Neural progenitor cell (in vitro differentiated cells): Measurements from ENCODE around the gene LY86. TPM values are rescaled to one million over a fixed set of nuclear protein-coding genes. Genes with fewer than 3 reads are reported as not detected.

Experiments used
- DNase-seq: peaks from one replicate; pipeline ENCODE4 v3.0.0-alpha.2; 2016; ENCODE audit warnings: low spot score
- H2AFZ ChIP-seq: fragments of 200-600 bp; sonication (generic); replicated peaks from 2 replicates; pipeline ENCODE4 v1.6.1; 2016; ENCODE audit warnings: antibody characterized with exemption
- H3F3A ChIP-seq: fragments of 200-600 bp; sonication (generic); 2 replicates; pipeline ENCODE4 v1.6.1; 2016; ENCODE audit warnings: antibody characterized with exemption, low read depth
- H3K27ac ChIP-seq: fragments of 200-600 bp; sonication (generic); 2 replicates; pipeline ENCODE4 v1.5.1; 2016; ENCODE audit warnings: mild to moderate bottlenecking
- H3K27me3 ChIP-seq: fragments of 200-600 bp; sonication (generic); 2 replicates; pipeline ENCODE4 v1.6.1; 2016; ENCODE audit warnings: mild to moderate bottlenecking, moderate library complexity
- H3K36me3 ChIP-seq: fragments of 200-600 bp; sonication (generic); 2 replicates; pipeline ENCODE4 v1.5.1; 2016
- H3K4me1 ChIP-seq: fragments of 200-600 bp; sonication (generic); 2 replicates; pipeline ENCODE4 v1.6.1; 2016; ENCODE audit warnings: mixed run types
- H3K4me2 ChIP-seq: fragments of 200-600 bp; sonication (generic); 2 replicates; pipeline ENCODE4 v1.6.1; 2016
- H3K4me3 ChIP-seq: fragments of 200-600 bp; sonication (generic); 2 replicates; pipeline ENCODE4 v1.5.1; 2016
- H3K79me2 ChIP-seq: fragments of 200-600 bp; sonication (generic); 2 replicates; pipeline ENCODE4 v1.6.1; 2016; ENCODE audit warnings: low read depth
- H3K9ac ChIP-seq: fragments of 200-600 bp; sonication (generic); 2 replicates; pipeline ENCODE4 v1.6.1; 2016
- H3K9me3 ChIP-seq: fragments of 200-600 bp; sonication (generic); 2 replicates; pipeline ENCODE4 v1.5.1; 2016; ENCODE audit warnings: low read depth
- H4K20me1 ChIP-seq: fragments of 200-600 bp; sonication (generic); 2 replicates; pipeline ENCODE4 v1.6.1; 2016; ENCODE audit warnings: low read depth
- H3K27ac Mint-ChIP-seq: 3 replicates; pipeline ENCODE4 v1.8.0; 2021; ENCODE audit warnings: mixed read lengths
- H3K27me3 Mint-ChIP-seq: 2 replicates; pipeline ENCODE4 v1.8.0; 2022; ENCODE audit warnings: low read depth, mild to moderate bottlenecking, inconsistent platforms, moderate library complexity, mixed read lengths; ENCODE audit not compliant: insufficient read depth
- H3K36me3 Mint-ChIP-seq: 3 replicates; pipeline ENCODE4 v1.8.0; 2021; ENCODE audit warnings: mixed read lengths
- H3K4me1 Mint-ChIP-seq: 3 replicates; pipeline ENCODE4 v1.8.0; 2021; ENCODE audit warnings: mixed read lengths
- H3K4me3 Mint-ChIP-seq: 3 replicates; pipeline ENCODE4 v1.8.0; 2021; ENCODE audit warnings: mild to moderate bottlenecking, moderate library complexity, mixed read lengths
- H3K9me3 Mint-ChIP-seq: 3 replicates; pipeline ENCODE4 v1.8.0; 2020; ENCODE audit warnings: mixed read lengths
- CTCF ChIP-seq: fragments of 200-600 bp; sonication (generic); IDR thresholded peaks from 2 replicates; pipeline ENCODE4 v1.5.1; 2017; ENCODE audit warnings: antibody characterized with exemption, mild to moderate bottlenecking
- EZH2 ChIP-seq: fragments of 200-600 bp; sonication (generic); IDR thresholded peaks from 2 replicates; pipeline ENCODE4 v1.6.1; 2017; ENCODE audit warnings: antibody characterized with exemption, mild to moderate bottlenecking, moderate library complexity
- EZH2phosphoT487 ChIP-seq: fragments of 200-600 bp; sonication (generic); IDR thresholded peaks from 2 replicates; pipeline ENCODE4 v1.6.1; 2017; ENCODE audit warnings: antibody characterized with exemption
- total RNA-seq: library from RNA; depleted of rRNA; stranded (reverse); fragments of >200 nt; gene quantifications from 2 replicates; pipeline ENCODE4 v1.2.3, GENCODE V29; 2015; ENCODE audit warnings: low replicate concordance

The LY86 gene
- total RNA-seq, 1 donor from 2014 or later = not detected

- H3K4me1 Mint-ChIP-seq = no peaks in the 10 kb centered on the region
- no peak for TF ChIP-seq EZH2phosphoT487
- TF ChIP-seq CTCF = no peak
These were observed 8.2 kb upstream of the LY86 start for GRCh38 chr6:6580225-6580856.

GRCh38 chr6:6581054-6581453, 7.5 kb upstream of the LY86 start:
- Histone ChIP-seq H3K79me2 (no peaks in the 10 kb centered on the region), H3K9ac (no peak overlapping the region), H2AFZ (no peak overlapping the region), H3K36me3 (no peaks in the 10 kb centered on the region), H3K4me1 (no peaks in the 10 kb centered on the region), H3K4me2 (no peak overlapping the region), H4K20me1 (no peaks in the 10 kb centered on the region), H3K27ac (no peak overlapping the region), H3F3A (no peaks in the 10 kb centered on the region), H3K4me3 (no peak overlapping the region), H3K9me3 (no peaks in the 10 kb centered on the region), H3K27me3 (no peaks in the 10 kb centered on the region)
- no peaks in the 10 kb centered on the region for H3K4me1 Mint-ChIP-seq
- no peaks in the 10 kb centered on the region for H3K36me3 Mint-ChIP-seq
- no peak overlapping the region for H3K4me3 Mint-ChIP-seq
- no peak overlapping the region for H3K27ac Mint-ChIP-seq
- peaks cover 6% of the 10 kb centered on the region for H3K9me3 Mint-ChIP-seq
- no peak for DNase-seq
- TF ChIP-seq EZH2phosphoT487 (no peak), CTCF (no peak), EZH2 (no peak)
- peaks cover 6% of the 10 kb centered on the region for H3K27me3 Mint-ChIP-seq

More at GRCh38 chr6:6580225-6580856, 8.2 kb upstream of the LY86 start:
- Histone ChIP-seq H3K27me3 (no peaks in the 10 kb centered on the region), H3K9me3 (no peaks in the 10 kb centered on the region), H2AFZ (no peak overlapping the region), H3F3A (no peaks in the 10 kb centered on the region), H3K79me2 (no peaks in the 10 kb centered on the region), H3K4me2 (no peak overlapping the region), H3K9ac (no peak overlapping the region), H3K27ac (no peak overlapping the region), H3K4me1 (no peaks in the 10 kb centered on the region), H4K20me1 (no peaks in the 10 kb centered on the region), H3K36me3 (no peaks in the 10 kb centered on the region), H3K4me3 (no peak overlapping the region)
- H3K27me3 Mint-ChIP-seq = peaks cover 6% of the 10 kb centered on the region
- peaks cover 6% of the 10 kb centered on the region for H3K9me3 Mint-ChIP-seq
- H3K36me3 Mint-ChIP-seq = no peaks in the 10 kb centered on the region
- no peak overlapping the region for H3K27ac Mint-ChIP-seq
- DNase-seq = no peak
- H3K4me3 Mint-ChIP-seq = no peak overlapping the region

- H3K27ac Mint-ChIP-seq = no peak overlapping the region
- no peaks in the 10 kb centered on the region for H3K79me2 ChIP-seq
- no peak overlapping the region for H3K4me3 Mint-ChIP-seq
- H4K20me1 ChIP-seq = no peaks in the 10 kb centered on the region
- H3K36me3 Mint-ChIP-seq = no peaks in the 10 kb centered on the region
- no peaks in the 10 kb centered on the region for H3K9me3 ChIP-seq
- H3K27me3 ChIP-seq = no peaks in the 10 kb centered on the region
- no peaks in the 10 kb centered on the region for H3K4me1 Mint-ChIP-seq
- H3K9me3 Mint-ChIP-seq = peaks cover 6% of the 10 kb centered on the region
- H3K9ac ChIP-seq = no peak overlapping the region
- no peaks in the 10 kb centered on the region for H3K36me3 ChIP-seq
- no peaks in the 10 kb centered on the region for H3K4me1 ChIP-seq
- no peak overlapping the region for H3K27ac ChIP-seq
- no peak overlapping the region for H2AFZ ChIP-seq
- DNase-seq = no peak
- no peaks in the 10 kb centered on the region for H3F3A ChIP-seq
- H3K4me2 ChIP-seq = no peak overlapping the region
- no peak for TF ChIP-seq EZH2phosphoT487
- TF ChIP-seq CTCF = no peak
- TF ChIP-seq EZH2 = no peak
- peaks cover 6% of the 10 kb centered on the region for H3K27me3 Mint-ChIP-seq
- H3K4me3 ChIP-seq = no peak overlapping the region
These were observed 6.4 kb upstream of the LY86 start for GRCh38 chr6:6582131-6582530.
